SU-DHL-6 (cell line): ENCODE results near the gene DGKK.

Experiments used
- H2AFZ ChIP-seq: fragments of 200-600 bp; sonication (generic); 2 replicates; pipeline ENCODE4 v1.6.1; 2014; ENCODE audit warnings: low read depth, mild to moderate bottlenecking, moderate library complexity, mixed read lengths, antibody characterized with exemption, low read length; ENCODE audit not compliant: severe bottlenecking
- H3F3A ChIP-seq: fragments of 200-600 bp; shearing (Covaris generic); 2 replicates; pipeline ENCODE4 v1.6.0; 2016; ENCODE audit warnings: antibody characterized with exemption, mild to moderate bottlenecking; ENCODE audit not compliant: insufficient read depth
- H3K27ac ChIP-seq: fragments of 200-600 bp; sonication (generic); 2 replicates; pipeline ENCODE4 v1.5.1; 2016; ENCODE audit warnings: low read depth, mild to moderate bottlenecking, low read length, moderate library complexity, mixed read lengths
- H3K27me3 ChIP-seq: fragments of 200-600 bp; sonication (generic), shearing (Covaris generic); 2 replicates; pipeline ENCODE4 v1.6.0; 2014; ENCODE audit warnings: mild to moderate bottlenecking, low read length
- H3K36me3 ChIP-seq: fragments of 200-600 bp; sonication (generic); 2 replicates; pipeline ENCODE4 v1.6.1; 2014; ENCODE audit warnings: mild to moderate bottlenecking, low read length, mixed read lengths
- H3K4me2 ChIP-seq: fragments of 300-600, 200-600 bp; shearing (Covaris generic), sonication (generic); 2 replicates; pipeline ENCODE4 v1.6.0; 2014; ENCODE audit warnings: low read length, low read depth, mild to moderate bottlenecking; ENCODE audit not compliant: poor library complexity, severe bottlenecking
- H3K4me3 ChIP-seq: fragments of 200-600 bp; sonication (generic); 2 replicates; pipeline ENCODE4 v1.5.1; 2014; ENCODE audit warnings: antibody characterized with exemption, low read length, mild to moderate bottlenecking, mixed read lengths; ENCODE audit not compliant: insufficient read depth, poor library complexity, severe bottlenecking
- H3K79me2 ChIP-seq: fragments of 200-600 bp; sonication (generic); 2 replicates; pipeline ENCODE4 v1.6.1; 2014; ENCODE audit warnings: mild to moderate bottlenecking, low read length, moderate library complexity; ENCODE audit not compliant: insufficient read depth
- H3K9ac ChIP-seq: fragments of 200-600 bp; sonication (generic); 2 replicates; pipeline ENCODE4 v1.7.0; 2014; ENCODE audit warnings: mild to moderate bottlenecking, low read length
- H3K9me2 ChIP-seq: fragments of 200-600 bp; sonication (generic); replicated peaks from 2 replicates; pipeline ENCODE4 v1.6.1; 2014; ENCODE audit warnings: low read length; ENCODE audit not compliant: insufficient read depth
- H3K9me3 ChIP-seq: fragments of 200-600 bp; sonication (generic); 2 replicates; pipeline ENCODE4 v1.6.1; 2014; ENCODE audit warnings: low read length, mixed read lengths; ENCODE audit not compliant: insufficient read depth
- H4K20me1 ChIP-seq: fragments of 200-600 bp; sonication (generic); 2 replicates; pipeline ENCODE4 v1.6.1; 2014; ENCODE audit warnings: low read depth, mild to moderate bottlenecking, antibody characterized with exemption, low read length, moderate library complexity, mixed read lengths
- CTCF ChIP-seq: fragments of 200-600 bp; sonication (generic); IDR thresholded peaks from one replicate; pipeline ENCODE4 v1.5.1; 2017; ENCODE audit warnings: antibody characterized with exemption, mild to moderate bottlenecking, low read length, moderate library complexity; ENCODE audit not compliant: insufficient read depth, poor library complexity, severe bottlenecking
- EZH2phosphoT487 ChIP-seq: fragments of 200-600 bp; sonication (generic), shearing (Covaris generic); conservative IDR thresholded peaks from 2 replicates; pipeline ENCODE4 v1.6.1; 2018; ENCODE audit warnings: mild to moderate bottlenecking, antibody characterized with exemption, low read length, moderate library complexity, mixed read lengths

DGKK gene

GRCh38 chrX:50447535-50447934 lies 23.1 kb downstream of the DGKK start:
- TF ChIP-seq EZH2phosphoT487 (no peak), CTCF (no peak)
- Histone ChIP-seq H3K4me3 (no peak overlapping the region), H3K36me3 (no peaks in the 10 kb centered on the region), H2AFZ (no peak overlapping the region), H4K20me1 (no peaks in the 10 kb centered on the region), H3K4me2 (no peak overlapping the region), H3K9ac (no peak overlapping the region), H3K9me2 (no peaks in the 10 kb centered on the region), H3K27ac (no peak overlapping the region), H3K79me2 (no peaks in the 10 kb centered on the region), H3F3A (no peaks in the 10 kb centered on the region), H3K27me3 (no peaks in the 10 kb centered on the region), H3K9me3 (no peaks in the 10 kb centered on the region)

GRCh38 chrX:50442426-50443116 lies 28.1 kb downstream of the DGKK start:
- no peak overlapping the region for H3K9ac ChIP-seq
- no peak overlapping the region for H3K4me2 ChIP-seq
- no peak overlapping the region for H3K27ac ChIP-seq
- no peak overlapping the region for H2AFZ ChIP-seq
- H3F3A ChIP-seq = no peaks in the 10 kb centered on the region
- no peaks in the 10 kb centered on the region for H3K79me2 ChIP-seq
- H3K27me3 ChIP-seq = no peaks in the 10 kb centered on the region
- no peaks in the 10 kb centered on the region for H4K20me1 ChIP-seq
- no peaks in the 10 kb centered on the region for H3K9me3 ChIP-seq
- H3K4me3 ChIP-seq = no peak overlapping the region
- no peaks in the 10 kb centered on the region for H3K9me2 ChIP-seq
- TF ChIP-seq EZH2phosphoT487 (no peak), CTCF (no peak)
- no peaks in the 10 kb centered on the region for H3K36me3 ChIP-seq

GRCh38 chrX:50436797-50437196 lies 33.8 kb downstream of the DGKK start:
- no peak overlapping the region for H3K4me3 ChIP-seq
- H3K27me3 ChIP-seq = no peaks in the 10 kb centered on the region

More at GRCh38 chrX:50436797-50437196, 33.8 kb downstream of the DGKK start:
- Histone ChIP-seq H3K9me2 (no peaks in the 10 kb centered on the region), H3K27ac (no peak overlapping the region), H2AFZ (no peak overlapping the region), H3K9ac (no peak overlapping the region), H3K4me2 (no peak overlapping the region), H4K20me1 (no peaks in the 10 kb centered on the region), H3F3A (no peaks in the 10 kb centered on the region), H3K9me3 (no peaks in the 10 kb centered on the region), H3K36me3 (no peaks in the 10 kb centered on the region), H3K79me2 (no peaks in the 10 kb centered on the region)
- TF ChIP-seq CTCF (no peak), EZH2phosphoT487 (no peak)
